Measurements from ENCODE around the gene B4GALT6. TPM values are rescaled to one million over a fixed set of nuclear protein-coding genes. Genes with fewer than 3 reads are reported as not detected.

B4GALT6 gene
- total and polyA plus RNA-seq, 2 of the 4 experiments (the other 2 are of a cell fraction) = 1.1 to 3.9 TPM

- ChIA-PET CTCF (no interaction called here), POLR2A (ENCODE audit: unreplicated experiment) (interaction anchor here (0.5 kb wide), 1 partner anchor 40 kb away, joined by 3 read pairs; no protein-coding TSS in a partner anchor)
- TF ChIP-seq RAD21 (IDR thresholded peaks at IDR 0.05; ENCODE audit: low read length) (no peak), RFX5 (IDR thresholded peaks at IDR 0.05; ENCODE audit: low read depth, low read length) (no peak), POLR2A (IDR thresholded peaks at IDR 0.05; ENCODE audit: low read depth, low read length) (no peak), CEBPB (IDR thresholded peaks at IDR 0.05; ENCODE audit: low read depth, low read length) (no peak), SMC3 (IDR thresholded peaks at IDR 0.05; ENCODE audit: low read depth, low read length) (no peak), MAZ (IDR thresholded peaks at IDR 0.05; ENCODE audit: borderline replicate concordance, low read depth, low read length) (no peak), BHLHE40 (IDR thresholded peaks at IDR 0.05; ENCODE audit: low read depth, low read length) (no peak), MAFK (IDR thresholded peaks at IDR 0.05; ENCODE audit: low read depth, low read length) (no peak), RCOR1 (IDR thresholded peaks at IDR 0.05; ENCODE audit: insufficient replicate concordance, low read length) (no peak), MXI1 (IDR thresholded peaks at IDR 0.05; ENCODE audit: borderline replicate concordance, low read depth, low read length) (no peak), CHD1 (IDR thresholded peaks at IDR 0.05; ENCODE audit: low read depth, low read length) (no peak), FOS (IDR thresholded peaks at IDR 0.05; ENCODE audit: low read depth, low read length) (no peak), NFE2L2 (IDR thresholded peaks at IDR 0.05; ENCODE audit: low read depth, low read length) (no peak)
- TF ChIP-seq, protein P1, sequence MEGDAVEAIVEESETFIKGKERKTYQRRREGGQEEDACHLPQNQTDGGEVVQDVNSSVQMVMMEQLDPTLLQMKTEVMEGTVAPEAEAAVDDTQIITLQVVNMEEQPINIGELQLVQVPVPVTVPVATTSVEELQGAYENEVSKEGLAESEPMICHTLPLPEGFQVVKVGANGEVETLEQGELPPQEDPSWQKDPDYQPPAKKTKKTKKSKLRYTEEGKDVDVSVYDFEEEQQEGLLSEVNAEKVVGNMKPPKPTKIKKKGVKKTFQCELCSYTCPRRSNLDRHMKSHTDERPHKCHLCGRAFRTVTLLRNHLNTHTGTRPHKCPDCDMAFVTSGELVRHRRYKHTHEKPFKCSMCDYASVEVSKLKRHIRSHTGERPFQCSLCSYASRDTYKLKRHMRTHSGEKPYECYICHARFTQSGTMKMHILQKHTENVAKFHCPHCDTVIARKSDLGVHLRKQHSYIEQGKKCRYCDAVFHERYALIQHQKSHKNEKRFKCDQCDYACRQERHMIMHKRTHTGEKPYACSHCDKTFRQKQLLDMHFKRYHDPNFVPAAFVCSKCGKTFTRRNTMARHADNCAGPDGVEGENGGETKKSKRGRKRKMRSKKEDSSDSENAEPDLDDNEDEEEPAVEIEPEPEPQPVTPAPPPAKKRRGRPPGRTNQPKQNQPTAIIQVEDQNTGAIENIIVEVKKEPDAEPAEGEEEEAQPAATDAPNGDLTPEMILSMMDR (conservative IDR thresholded peaks at IDR 0.05; ENCODE audit: low read depth, low read length) = no peak
- TF ChIP-seq, protein P2, sequence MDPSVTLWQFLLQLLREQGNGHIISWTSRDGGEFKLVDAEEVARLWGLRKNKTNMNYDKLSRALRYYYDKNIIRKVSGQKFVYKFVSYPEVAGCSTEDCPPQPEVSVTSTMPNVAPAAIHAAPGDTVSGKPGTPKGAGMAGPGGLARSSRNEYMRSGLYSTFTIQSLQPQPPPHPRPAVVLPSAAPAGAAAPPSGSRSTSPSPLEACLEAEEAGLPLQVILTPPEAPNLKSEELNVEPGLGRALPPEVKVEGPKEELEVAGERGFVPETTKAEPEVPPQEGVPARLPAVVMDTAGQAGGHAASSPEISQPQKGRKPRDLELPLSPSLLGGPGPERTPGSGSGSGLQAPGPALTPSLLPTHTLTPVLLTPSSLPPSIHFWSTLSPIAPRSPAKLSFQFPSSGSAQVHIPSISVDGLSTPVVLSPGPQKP (IDR thresholded peaks at IDR 0.05; ENCODE audit: borderline replicate concordance, low read depth, low read length) = no peak
- TF ChIP-seq, protein P3, sequence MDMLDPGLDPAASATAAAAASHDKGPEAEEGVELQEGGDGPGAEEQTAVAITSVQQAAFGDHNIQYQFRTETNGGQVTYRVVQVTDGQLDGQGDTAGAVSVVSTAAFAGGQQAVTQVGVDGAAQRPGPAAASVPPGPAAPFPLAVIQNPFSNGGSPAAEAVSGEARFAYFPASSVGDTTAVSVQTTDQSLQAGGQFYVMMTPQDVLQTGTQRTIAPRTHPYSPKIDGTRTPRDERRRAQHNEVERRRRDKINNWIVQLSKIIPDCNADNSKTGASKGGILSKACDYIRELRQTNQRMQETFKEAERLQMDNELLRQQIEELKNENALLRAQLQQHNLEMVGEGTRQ (IDR thresholded peaks at IDR 0.05; ENCODE audit: low read depth, low read length) = no peak
- no peaks in the 10 kb centered on the region for H4K20me1 ChIP-seq (ENCODE audit: insufficient read depth, low read length)
- H3K4me2 ChIP-seq (ENCODE audit: low read depth, low read length) = no peak overlapping the region
- BruUV-seq (replicated peaks) = no TSS peak
- no peak overlapping the region for H3K23ac ChIP-seq (ENCODE audit: low read depth, low read length)
- H3K27ac ChIP-seq (ENCODE audit: insufficient read depth, low read length) = no peak overlapping the region
- H2AK5ac ChIP-seq (ENCODE audit: low read depth, low read length) = no peak overlapping the region
- no peaks in the 10 kb centered on the region for H3K79me1 ChIP-seq (ENCODE audit: low read depth in 1 of 2, low read length in 2 of 2)
- no peaks in the 10 kb centered on the region for H3K4me1 ChIP-seq (ENCODE audit: control insufficient read depth, insufficient read depth, low read length)
- no peak overlapping the region for H2BK15ac ChIP-seq (ENCODE audit: low read depth, low read length)
- H3K18ac ChIP-seq (ENCODE audit: low read depth, low read length) = no peak overlapping the region
- in situ Hi-C loops (cut with MboI; ENCODE audit: low sequenced_read_pairs) (no loop called here), intact Hi-C loops (cut with micrococcal nuclease) (no loop called here), dilution Hi-C loops (cut with HindIII; ENCODE audit: low sequenced_read_pairs, unreplicated experiment) (no loop called here)
- no peak for ATAC-seq (ENCODE audit: low read depth)
- H2BK120ac ChIP-seq (ENCODE audit: low read depth, low read length) = no peak overlapping the region
- H3K56ac ChIP-seq (ENCODE audit: extremely low read depth, insufficient read depth, low read length) = no peak overlapping the region
- whole genome bisulfite sequencing, 2 experiments (ENCODE audit: extremely low coverage in 2 of 2, insufficient read length in 1 of 2) = no CpG with 5 or more reads among the region's 6 CpGs
- H3K9me3 ChIP-seq (ENCODE audit: control insufficient read depth, insufficient read depth, low read length) = no peaks in the 10 kb centered on the region
- H3K9me1 ChIP-seq (ENCODE audit: insufficient read depth, low read length) = no peaks in the 10 kb centered on the region
- H3K4ac ChIP-seq (ENCODE audit: low read depth, low read length) = no peak overlapping the region
- no peak overlapping the region for H3K4me3 ChIP-seq (ENCODE audit: insufficient read depth, low read depth, low read length)
- H3K36me3 ChIP-seq (ENCODE audit: control insufficient read depth, insufficient read depth, low read length) = no peaks in the 10 kb centered on the region
- H3K9ac ChIP-seq (ENCODE audit: low read depth, low read length) = no peak overlapping the region
- no peak overlapping the region for H4K91ac ChIP-seq (ENCODE audit: insufficient read depth, low read depth, low read length)
- no peak overlapping the region for H4K8ac ChIP-seq (ENCODE audit: low read depth in 2 of 2, low read length in 2 of 2)
- no peak overlapping the region for H2BK20ac ChIP-seq (ENCODE audit: low read depth, low read length)
- no peak overlapping the region for H4K5ac ChIP-seq (ENCODE audit: low read depth, low read length)
- H2AK9ac ChIP-seq (replicated peaks; ENCODE audit: low read depth, low read length, poor library complexity) = no peak overlapping the region
- no peaks in the 10 kb centered on the region for H3K27me3 ChIP-seq (ENCODE audit: control insufficient read depth, insufficient read depth, low read length)
- H3K14ac ChIP-seq (replicated peaks; ENCODE audit: low read depth, low read length) = no peak overlapping the region
- H2BK5ac ChIP-seq (ENCODE audit: low read depth, low read length, poor library complexity, severe bottlenecking) = no peak overlapping the region
- H2AFZ ChIP-seq (replicated peaks; ENCODE audit: low read length, poor library complexity) = no peak overlapping the region
- DNase-seq = no peak
Measured at GRCh38 chr18:31677592-31677991, 6.8 kb downstream of the B4GALT6 start.
